Lung microvascular endothelial cell (primary cell): Measurements from ENCODE around the gene CCDC83. TPM values are rescaled to one million over a fixed set of nuclear protein-coding genes. Genes with fewer than 3 reads are reported as not detected.
A peak's percentile ranks its signal among the peaks of the same experiment; 100 is the strongest.
"Not testable (repeated sequence)": the region's sequence is repeated elsewhere in the genome, so short reads cannot be mapped to it uniquely, and the experiment has no call there.

ENCODE experiments used
- DNase-seq, 2 donors: peaks; one replicate each; pipeline versions ENCODE4 v3.0.0 to v3.0.0-alpha.2; 2010; ENCODE audit warnings: low read depth in 2 of 2
- total RNA-seq: library from RNA; depleted of rRNA; stranded (reverse); fragments of >200 nt; gene quantifications from 2 replicates; pipeline ENCODE4 v1.2.1, GENCODE V29; 2014

CCDC83 gene
- total RNA-seq, 1 donor from 2014 or later, result not detected

GRCh38 chr11:85886089-85887056 is 31.2 kb downstream of the CCDC83 start:
- DNase-seq, result no peak

GRCh38 chr11:85889108-85889507 is 33.9 kb downstream of the CCDC83 start:
- DNase-seq, result no peak

- DNase-seq, result peak in 1 of 2 donors; percentile 18
Measured at GRCh38 chr11:85889676-85890579, 34.7 kb downstream of the CCDC83 start.

GRCh38 chr11:85893395-85893794 is 38.2 kb downstream of the CCDC83 start:
- no peak for DNase-seq

DNA sequence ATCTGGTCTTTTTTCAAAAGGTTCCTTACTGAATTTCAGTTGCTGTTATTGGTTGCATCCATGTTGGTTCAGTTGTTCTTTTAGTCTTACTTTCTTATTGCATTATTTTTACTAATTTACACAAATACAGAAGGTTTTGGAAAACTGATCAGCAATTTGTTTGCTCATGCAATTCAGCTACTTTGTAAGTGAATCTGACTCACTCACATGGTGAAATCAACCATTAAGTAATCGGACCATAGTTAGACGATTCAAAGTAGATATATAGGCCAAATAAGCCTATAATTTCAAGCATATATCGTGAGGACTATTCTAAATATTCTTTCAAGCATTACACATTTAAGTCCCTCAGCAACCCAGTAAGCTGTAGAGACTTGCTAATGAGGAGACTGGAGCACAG is 41.7 kb downstream of the CCDC83 start:
- no peak for DNase-seq

DNA sequence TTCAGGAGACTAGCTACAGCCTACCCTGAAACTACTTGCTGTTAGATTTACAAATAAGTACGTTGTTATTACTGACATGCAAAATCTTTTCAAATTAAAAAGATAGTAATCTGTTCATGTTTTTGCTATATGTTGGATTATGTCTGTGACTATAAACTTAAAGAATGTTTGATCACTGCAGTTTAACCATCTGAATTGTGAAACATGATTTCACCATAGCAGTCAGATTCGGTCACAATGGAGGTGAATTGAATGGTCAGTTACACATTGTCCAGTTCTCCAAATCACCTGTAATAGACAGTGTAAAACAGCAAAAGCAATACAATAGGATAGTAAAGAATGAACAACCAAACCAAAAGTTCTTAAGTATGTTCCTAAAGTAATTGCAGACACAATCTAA is 43.3 kb downstream of the CCDC83 start:
- no peak for DNase-seq

GRCh38 chr11:85902353-85902752 is 47.2 kb downstream of the CCDC83 start:
- no peak for DNase-seq

DNA sequence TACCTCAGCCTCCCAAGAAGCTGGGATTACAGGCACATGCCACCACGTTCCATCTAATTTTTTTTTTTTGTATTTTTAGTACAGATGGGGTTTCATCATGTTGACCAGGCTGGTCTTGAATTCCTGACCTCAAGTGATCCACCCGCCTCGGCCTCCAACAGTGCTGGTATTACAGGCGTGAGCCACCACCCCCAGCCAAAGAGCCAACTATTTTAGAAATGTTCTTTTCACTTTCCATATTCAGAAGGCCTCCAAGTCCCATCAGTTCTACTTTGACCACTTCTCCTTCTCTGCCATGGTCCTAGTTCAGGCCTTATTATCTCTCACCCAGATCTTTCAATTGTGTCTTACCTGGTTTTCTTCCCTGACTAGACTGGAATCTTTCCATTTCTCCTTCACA is 48.2 kb downstream of the CCDC83 start:
- no peak for DNase-seq

DNA sequence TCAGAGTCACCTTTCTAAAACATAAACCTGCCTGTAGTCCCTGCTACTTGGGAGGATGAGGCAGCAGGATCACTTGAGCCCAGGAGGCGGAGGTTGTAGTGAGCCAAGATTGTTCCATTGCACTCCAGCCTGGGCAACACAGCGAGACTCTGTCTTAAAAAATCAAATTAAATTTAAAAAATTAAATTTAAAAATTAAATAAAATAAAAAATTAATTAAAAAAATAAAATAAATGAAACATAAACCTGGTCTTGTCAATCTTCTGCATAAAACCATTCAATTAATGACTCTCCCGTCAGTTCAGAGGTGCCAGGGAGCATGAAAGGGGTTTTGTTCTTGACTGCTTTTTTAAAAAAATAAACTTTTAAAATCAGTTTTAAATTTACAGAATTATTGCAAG is 48.6 kb downstream of the CCDC83 start:
- DNase-seq, result no peak

DNA sequence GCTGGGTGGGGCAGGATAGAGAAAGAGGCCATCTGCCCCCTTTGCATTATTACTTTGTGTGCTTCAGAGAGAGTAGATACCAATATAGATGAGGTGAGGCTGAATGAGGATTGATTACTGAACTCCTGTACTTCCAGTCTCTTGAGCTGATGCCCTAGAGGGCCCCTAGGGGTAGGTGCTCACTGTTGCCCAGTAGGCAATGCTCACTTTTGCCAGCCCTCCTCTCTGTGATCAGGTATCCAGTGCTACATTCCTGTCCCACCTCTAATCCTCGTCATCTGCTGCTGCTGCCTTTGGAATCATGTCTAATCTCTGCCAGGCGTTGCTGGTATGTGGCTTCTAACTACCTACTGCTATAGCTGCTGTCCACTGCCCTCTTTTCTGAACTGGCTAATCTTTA is 57.2 kb downstream of the CCDC83 start:
- no peak for DNase-seq

GRCh38 chr11:85913513-85913912 is 58.3 kb downstream of the CCDC83 start:
- no peak for DNase-seq

DNA sequence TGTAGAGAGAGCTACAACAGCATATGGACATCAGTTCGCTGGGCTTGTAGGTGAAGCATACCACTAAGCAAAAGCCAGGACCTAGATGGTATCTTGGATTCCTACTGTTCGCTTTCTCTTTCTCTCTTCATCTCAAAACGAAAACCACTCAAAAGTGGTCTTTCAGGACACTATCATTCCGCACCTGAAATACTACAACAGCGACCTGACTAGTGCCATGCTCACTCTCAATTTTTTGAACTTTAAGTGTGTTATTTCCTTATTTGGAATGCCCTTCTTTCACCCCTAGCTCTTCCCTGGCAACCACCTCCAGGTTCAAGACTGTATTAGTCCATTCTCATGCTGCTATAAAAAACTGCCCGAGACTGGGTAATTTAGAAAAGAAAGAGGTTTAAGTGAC is 59.2 kb downstream of the CCDC83 start:
- DNase-seq, result no peak

DNA sequence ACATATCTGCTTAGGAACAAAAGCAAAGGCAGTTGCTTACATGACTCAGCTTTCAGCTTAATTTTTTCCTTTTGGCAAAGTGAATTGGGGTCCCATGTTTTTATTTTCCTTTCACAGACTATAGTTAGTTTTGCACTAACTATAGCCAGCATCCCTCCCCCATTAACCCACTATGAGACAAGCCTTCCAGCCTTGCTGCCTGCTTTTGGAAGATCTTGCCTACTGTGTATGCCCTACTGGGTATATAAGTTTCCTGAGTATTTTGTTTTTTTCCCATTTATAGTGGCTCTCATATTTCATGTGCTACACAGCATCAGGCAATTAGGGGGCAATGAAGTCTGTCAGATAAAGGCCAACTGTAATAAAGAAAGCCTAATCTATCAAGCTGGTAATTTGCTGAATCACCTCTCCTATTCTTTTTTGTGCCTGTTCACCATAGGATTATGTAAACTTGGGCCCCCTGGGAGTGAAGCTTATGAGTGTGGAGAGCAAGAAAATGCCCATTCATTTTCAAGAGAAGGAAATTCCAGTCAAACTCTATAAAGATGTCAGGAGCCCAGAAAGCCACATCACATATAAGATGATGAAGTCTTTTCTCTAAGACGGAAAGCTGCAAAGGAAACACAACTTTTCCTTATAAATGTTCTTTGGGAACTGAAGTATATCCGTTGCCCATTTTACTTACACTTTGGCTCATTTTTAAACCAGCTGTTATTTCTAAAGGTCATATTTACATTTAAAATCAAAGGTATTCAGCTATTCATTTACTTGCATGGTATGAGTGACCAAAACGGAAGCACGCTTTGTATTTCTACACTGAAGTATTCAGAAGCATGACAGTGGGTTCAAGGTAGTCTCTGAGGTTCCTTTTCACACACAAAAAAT is 64.0 kb downstream of the CCDC83 start:
- DNase-seq, result no peak

- DNase-seq, result no peak
Measured at GRCh38 chr11:85922367-85922766, 67.2 kb downstream of the CCDC83 start.

DNA sequence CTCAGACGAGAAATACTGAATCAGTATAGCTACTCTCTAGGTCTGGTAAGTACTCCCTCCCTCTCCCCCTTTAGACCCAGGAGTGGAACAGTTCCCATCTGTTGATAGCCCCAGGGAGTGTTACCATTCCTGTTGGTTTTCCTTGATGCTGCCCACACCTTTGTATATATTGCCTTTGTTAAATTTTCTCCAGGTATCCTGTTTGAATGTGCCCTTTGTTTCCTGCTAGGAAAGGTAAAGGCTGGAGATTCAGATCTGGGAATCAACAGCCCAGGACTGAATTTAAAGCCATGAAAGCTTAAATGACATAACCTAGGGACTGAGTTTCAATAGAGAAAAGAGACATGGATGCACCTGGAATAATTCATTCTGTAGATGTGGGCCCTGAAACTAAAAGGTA is 68.3 kb downstream of the CCDC83 start:
- no peak for DNase-seq

- DNase-seq, result not testable (repeated sequence)
Measured at GRCh38 chr11:85926653-85927214, 71.6 kb downstream of the CCDC83 start.

DNA sequence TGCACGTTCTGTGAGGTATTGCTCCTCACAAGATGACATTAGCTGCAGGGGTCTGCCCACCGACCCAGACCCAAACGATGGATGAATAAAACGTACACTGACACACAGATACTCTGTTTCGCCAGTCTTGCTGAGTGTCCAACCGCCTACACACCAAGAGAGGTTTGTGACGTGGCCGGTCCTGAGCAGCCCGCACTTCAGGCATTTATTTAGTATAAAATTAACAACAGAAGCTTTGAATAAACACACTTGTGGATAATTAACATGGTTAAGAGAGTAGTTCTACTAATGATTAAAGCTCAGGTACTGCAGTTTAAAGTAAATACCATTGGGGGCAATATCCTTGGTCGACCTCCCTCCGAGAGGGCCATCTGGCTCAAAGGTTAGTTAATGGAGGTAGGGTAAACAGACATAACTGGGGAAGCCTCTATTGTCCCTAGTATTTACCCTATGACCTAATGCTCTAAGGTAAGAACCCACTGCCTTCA is 75.7 kb downstream of the CCDC83 start:
- DNase-seq, result no peak

DNA sequence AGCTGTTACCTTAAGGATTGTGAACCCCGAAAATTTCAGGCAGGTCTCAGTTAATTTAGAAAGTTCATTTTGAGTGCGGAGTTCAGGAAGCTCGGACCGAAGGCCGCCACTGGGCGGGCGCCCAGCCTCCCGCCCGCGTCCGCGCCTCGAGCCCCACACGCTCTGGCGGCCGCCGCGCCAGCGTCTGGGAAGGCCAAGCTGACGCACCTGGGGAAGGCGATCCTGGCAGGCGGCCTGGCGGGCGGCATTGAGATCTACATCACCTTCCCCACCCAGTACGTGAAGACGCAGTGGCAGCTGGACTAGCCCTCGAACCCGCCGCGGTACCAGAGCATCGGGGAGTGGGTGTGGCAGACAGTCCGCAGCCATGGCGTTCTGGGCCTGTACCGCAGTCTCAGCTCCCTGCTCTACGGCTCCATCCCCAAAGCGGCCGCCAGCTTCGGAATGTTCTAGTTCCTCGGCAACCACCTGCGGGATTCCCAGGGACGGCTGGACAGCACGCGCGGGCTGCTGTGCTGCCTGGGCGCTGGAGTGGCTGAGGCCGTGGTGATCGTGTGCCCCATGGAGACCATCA is 79.5 kb downstream of the CCDC83 start:
- DNase-seq, result peak in 1 of 2 donors; percentile 17

- DNase-seq, result no peak
Measured at GRCh38 chr11:85935751-85936150, 80.6 kb downstream of the CCDC83 start.

- DNase-seq, result no peak
Measured at GRCh38 chr11:85937835-85938234, 82.7 kb downstream of the CCDC83 start.
